HEK293T (cell line): ENCODE data around the gene INO80B.
"Not testable (repeated sequence)": the region's sequence is repeated elsewhere in the genome, so short reads cannot be mapped to it uniquely, and the experiment has no call there.

Experiments used
- CTCF ChIA-PET: fragments of 350-600 bp; formaldehyde crosslinking; extraction: SDS; loops from one replicate; lab custom pipeline; 2021; ENCODE audit warnings: antibody characterized with exemption, inconsistent platforms; lab: Yijun Ruan, JAX
- POLR2A ChIA-PET: fragments of 350-600 bp; formaldehyde crosslinking; extraction: SDS; loops from one replicate; lab custom pipeline; 2020; ENCODE audit warnings: antibody characterized with exemption, inconsistent platforms; lab: Yijun Ruan, JAX
- DNase-seq: peaks from one replicate; pipeline ENCODE4 v3.0.0; 2012; ENCODE audit warnings: mixed read lengths; ENCODE audit errors: extremely low spot score
- ARNT ChIP-seq: fragments of 450-650 bp; IDR thresholded peaks from 2 replicates; pipeline ENCODE4 v1.6.1; 2017; ENCODE audit warnings: mild to moderate bottlenecking
- BHLHE40 ChIP-seq: fragments of 450-650 bp; IDR thresholded peaks from 2 replicates; pipeline ENCODE4 v1.6.1; 2016; ENCODE audit warnings: mild to moderate bottlenecking, moderate library complexity, borderline replicate concordance
- CTBP1 ChIP-seq: fragments of 450-650 bp; IDR thresholded peaks from 2 replicates; pipeline ENCODE4 v1.6.1; 2016; ENCODE audit warnings: borderline replicate concordance
- ELF4 ChIP-seq: fragments of 450-650 bp; IDR thresholded peaks from 2 replicates; pipeline ENCODE4 v1.6.1; 2017; ENCODE audit warnings: antibody characterized with exemption
- FOXA1 ChIP-seq: fragments of 450-650 bp; IDR thresholded peaks from 2 replicates; pipeline ENCODE4 v1.6.1; 2016; ENCODE audit warnings: mild to moderate bottlenecking
- FOXK2 ChIP-seq: fragments of 450-650 bp; IDR thresholded peaks from 2 replicates; pipeline ENCODE4 v1.6.1; 2016; ENCODE audit warnings: mild to moderate bottlenecking
- FOXM1 ChIP-seq: fragments of 450-650 bp; IDR thresholded peaks from 2 replicates; pipeline ENCODE4 v1.6.1; 2017; ENCODE audit warnings: mild to moderate bottlenecking, borderline replicate concordance
- HDGF ChIP-seq: fragments of 450-650 bp; IDR thresholded peaks from 2 replicates; pipeline ENCODE4 v1.6.1; 2017; ENCODE audit warnings: antibody characterized with exemption, borderline replicate concordance
- L3MBTL2 ChIP-seq: fragments of 450-650 bp; conservative IDR thresholded peaks from 2 replicates; pipeline ENCODE4 v1.6.1; 2016; ENCODE audit warnings: mild to moderate bottlenecking
- LEF1 ChIP-seq: fragments of 450-650 bp; IDR thresholded peaks from 2 replicates; pipeline ENCODE4 v1.6.1; 2017; ENCODE audit warnings: mild to moderate bottlenecking, borderline replicate concordance
- NFRKB ChIP-seq: fragments of 450-650 bp; IDR thresholded peaks from 2 replicates; pipeline ENCODE4 v1.6.1; 2016; ENCODE audit warnings: mild to moderate bottlenecking, moderate library complexity
- PKNOX1 ChIP-seq: fragments of 450-650 bp; IDR thresholded peaks from 2 replicates; pipeline ENCODE4 v1.6.1; 2016
- SP1 ChIP-seq: fragments of 450-650 bp; IDR thresholded peaks from 2 replicates; pipeline ENCODE4 v1.6.1; 2017
- SUZ12 ChIP-seq: fragments of 450-650 bp; IDR thresholded peaks from 2 replicates; pipeline ENCODE4 v1.6.1; 2016; ENCODE audit warnings: mild to moderate bottlenecking
- TARDBP ChIP-seq: fragments of 450-650 bp; IDR thresholded peaks from 2 replicates; pipeline ENCODE4 v1.6.1; 2016
- ZNF384 ChIP-seq: fragments of 450-650 bp; IDR thresholded peaks from 2 replicates; pipeline ENCODE4 v1.6.1; 2016

Gene INO80B

GRCh38 chr2:74418312-74418711 lies 36.6 kb upstream of the INO80B start:
- ChIA-PET POLR2A (no interaction called here), CTCF (interaction anchor here (0.7 kb wide), 1 partner anchor 83 kb away, joined by 4 read pairs; no protein-coding TSS in a partner anchor)
- no peak for DNase-seq
- TF ChIP-seq NFRKB (no peak), SUZ12 (no peak), FOXM1 (no peak), CTBP1 (no peak), L3MBTL2 (no peak), ZNF384 (no peak), TARDBP (no peak), ARNT (no peak), FOXK2 (no peak), PKNOX1 (no peak), ELF4 (no peak), BHLHE40 (no peak)

DNA sequence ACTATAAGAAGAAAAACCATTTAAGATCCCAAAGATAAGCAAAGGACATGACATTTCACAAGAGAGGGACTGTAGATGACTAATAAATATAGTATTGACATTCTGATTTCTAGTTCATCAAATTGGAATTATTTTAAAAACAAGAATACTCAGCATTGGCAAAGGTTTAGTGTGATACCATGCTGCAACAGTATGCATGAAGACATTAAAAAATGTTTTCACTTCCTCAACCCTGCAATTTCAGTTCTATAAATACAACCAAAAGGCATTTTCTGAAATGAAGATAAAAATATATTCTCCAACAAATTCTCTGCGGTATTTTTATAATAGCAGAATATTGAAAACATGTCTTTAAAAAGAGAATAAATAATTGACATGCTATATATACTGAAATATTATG lies 35.5 kb upstream of the INO80B start:
- TF ChIP-seq PKNOX1: no peak
- no peak for TF ChIP-seq FOXK2
- no peak for TF ChIP-seq FOXA1
- no peak for TF ChIP-seq SP1
- TF ChIP-seq CTBP1: no peak
- TF ChIP-seq LEF1: no peak
- no peak for TF ChIP-seq ARNT
- TF ChIP-seq BHLHE40: no peak
- TF ChIP-seq SUZ12: no peak
- TF ChIP-seq FOXM1: no peak
- TF ChIP-seq ZNF384: no peak
- no peak for TF ChIP-seq TARDBP
- no peak for TF ChIP-seq HDGF
- no peak for TF ChIP-seq L3MBTL2
- TF ChIP-seq ELF4: no peak
- no peak for TF ChIP-seq NFRKB
- ChIA-PET POLR2A (no interaction called here), CTCF (interaction anchor here (0.7 kb wide), 1 partner anchor 84 kb away, joined by 4 read pairs; no protein-coding TSS in a partner anchor)
- no peak for DNase-seq

- TF ChIP-seq NFRKB: no peak
- TF ChIP-seq ZNF384: no peak
- no peak for TF ChIP-seq TARDBP
- no peak for TF ChIP-seq SUZ12
- TF ChIP-seq ELF4: no peak
- no peak for TF ChIP-seq ARNT
- no peak for TF ChIP-seq PKNOX1
- TF ChIP-seq LEF1: no peak
- TF ChIP-seq CTBP1: no peak
- no peak for TF ChIP-seq FOXK2
- TF ChIP-seq HDGF: no peak
- no peak for TF ChIP-seq BHLHE40
- TF ChIP-seq FOXM1: no peak
- no peak for TF ChIP-seq FOXA1
- no peak for TF ChIP-seq L3MBTL2
- TF ChIP-seq SP1: no peak
- POLR2A ChIA-PET: interaction anchor here (2.6 kb wide), 1 partner anchor 38 kb away, joined by 18 read pairs; the partner anchor contains the start of gene WBP1
- CTCF ChIA-PET: no interaction called here
- no peak for DNase-seq
Measured at GRCh38 chr2:74420006-74420405, 34.9 kb upstream of the INO80B start.

GRCh38 chr2:74420443-74421103 lies 34.3 kb upstream of the INO80B start:
- CTCF ChIA-PET, DNase-seq: not testable (repeated sequence)
- POLR2A ChIA-PET: interaction anchor here (0.6 to 2.7 kb wide), 9 partner anchors 8 to 80 kb away, joined by 3 to 20 read pairs (median 6); partner anchors contain the start of genes INO80B, MRPL53 and WBP1

DNA sequence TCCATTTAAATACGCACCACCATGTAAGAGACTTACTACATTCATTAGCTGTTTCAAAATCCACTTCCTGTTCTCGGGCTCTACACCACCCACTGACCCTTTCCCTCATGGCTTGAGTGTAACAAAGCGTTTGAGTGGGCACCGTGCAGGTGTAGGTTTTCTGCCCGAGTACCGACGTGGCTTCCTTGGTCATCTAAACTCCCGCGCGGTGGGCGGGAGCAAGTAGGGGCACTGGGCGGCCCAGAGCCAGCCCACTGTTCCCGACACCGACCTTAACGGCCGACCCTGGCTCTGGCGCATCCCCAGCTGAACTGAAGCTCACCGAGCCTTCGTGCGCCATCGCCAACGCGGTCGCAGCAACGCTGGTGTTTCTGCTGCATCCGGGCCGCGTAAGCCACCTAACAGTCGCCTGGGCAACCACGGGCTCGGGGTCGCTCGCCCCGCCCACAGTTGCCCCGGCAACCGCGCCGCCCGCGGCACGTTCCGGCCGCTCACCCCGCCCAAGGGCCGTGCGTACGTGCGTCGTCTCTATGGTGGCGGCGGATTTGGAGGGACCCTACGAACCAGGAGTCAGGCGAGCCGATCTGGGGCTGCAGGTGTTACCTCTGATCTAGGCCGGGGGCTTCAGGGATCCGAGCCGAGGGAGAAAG lies 33.5 kb upstream of the INO80B start, which contains the start of the genes C2orf81 and WDR54:
TSS of gene C2orf81 (minus strand) at position 399 of the 650 bp plus-strand sequence. CDS start at position 340, 59 bp downstream.
TSS of gene WDR54 (plus strand) at position 510 of the 650 bp plus-strand sequence. CDS start 424 bp downstream, outside the sequence.
- peak; percentile 97 for DNase-seq
- TF ChIP-seq ARNT: no peak
- TF ChIP-seq FOXK2: no peak
- TF ChIP-seq L3MBTL2: peak; percentile 94
- no peak for TF ChIP-seq HDGF
- TF ChIP-seq CTBP1: no peak
- ChIA-PET POLR2A (interaction anchor here (0.6 to 2.7 kb wide), 10 partner anchors 8 to 80 kb away, joined by 3 to 20 read pairs (median 5); partner anchors contain the start of genes INO80B, MRPL53 and WBP1), CTCF (no interaction called here)
